GM23338 (cell line): ENCODE results near the gene XRRA1. TPM values are rescaled to one million over a fixed set of nuclear protein-coding genes. Genes with fewer than 3 reads are reported as not detected.

Experiments
- ATAC-seq: fragments of 200-7000 bp; cut with Tn5 transposase; 3 replicates; pipeline ENCODE4 v1.9.1; 2020
- DNase-seq: peaks from one replicate; pipeline ENCODE4 v3.0.0-alpha.2; 2015; ENCODE audit warnings: low spot score
- H2AFZ ChIP-seq: fragments of 200-600 bp; sonication (generic); 2 replicates; pipeline ENCODE4 v1.8.0; 2016; ENCODE audit warnings: antibody characterized with exemption, mild to moderate bottlenecking, moderate library complexity
- H3F3A ChIP-seq: fragments of 200-600 bp; sonication (generic); replicated peaks from 2 replicates; pipeline ENCODE4 v1.8.0; 2017; ENCODE audit warnings: antibody characterized with exemption, mixed run types, low read depth
- H3K27ac ChIP-seq: fragments of 200-600 bp; sonication (generic); 2 replicates; pipeline ENCODE4 v1.6.1; 2016; ENCODE audit warnings: low read depth
- H3K27me3 ChIP-seq: fragments of 200-600 bp; sonication (generic); 2 replicates; pipeline ENCODE4 v1.8.0; 2016; ENCODE audit warnings: mild to moderate bottlenecking, mixed run types, moderate library complexity; ENCODE audit not compliant: insufficient read depth
- H3K36me3 ChIP-seq: fragments of 200-600 bp; sonication (generic); 2 replicates; pipeline ENCODE4 v1.8.0; 2016; ENCODE audit warnings: mild to moderate bottlenecking; ENCODE audit not compliant: insufficient read depth
- H3K4me1 ChIP-seq: fragments of 200-600 bp; sonication (generic); 2 replicates; pipeline ENCODE4 v1.8.0; 2016; ENCODE audit warnings: mild to moderate bottlenecking, moderate library complexity; ENCODE audit not compliant: insufficient read depth
- H3K4me2 ChIP-seq: fragments of 200-600 bp; sonication (generic); 2 replicates; pipeline ENCODE4 v1.7.1; 2017; ENCODE audit warnings: mixed run types
- H3K4me3 ChIP-seq: fragments of 200-600 bp; sonication (generic); 2 replicates; pipeline ENCODE4 v1.6.1; 2016; ENCODE audit warnings: mixed run types
- H3K79me2 ChIP-seq: fragments of 200-600 bp; sonication (generic); replicated peaks from 2 replicates; pipeline ENCODE4 v1.8.0; 2017; ENCODE audit warnings: mild to moderate bottlenecking; ENCODE audit not compliant: insufficient read depth
- H3K9me2 ChIP-seq: fragments of 200-600 bp; sonication (generic); 2 replicates; pipeline ENCODE4 v1.8.0; 2017; ENCODE audit not compliant: insufficient read depth
- H4K20me1 ChIP-seq: fragments of 200-600 bp; sonication (generic); replicated peaks from 2 replicates; pipeline ENCODE4 v1.8.0; 2017; ENCODE audit warnings: mild to moderate bottlenecking; ENCODE audit not compliant: insufficient read depth
- H3K27ac Mint-ChIP-seq: 2 replicates; pipeline ENCODE4 v1.8.0; 2020; ENCODE audit warnings: inconsistent platforms, mild to moderate bottlenecking, moderate library complexity, mixed read lengths
- H3K27me3 Mint-ChIP-seq: 3 replicates; pipeline ENCODE4 v1.8.0; 2022; ENCODE audit warnings: low read depth, mild to moderate bottlenecking, moderate library complexity, mixed read lengths, inconsistent platforms; ENCODE audit not compliant: insufficient read depth, poor library complexity
- H3K36me3 Mint-ChIP-seq: 3 replicates; pipeline ENCODE4 v1.8.0; 2021; ENCODE audit warnings: low read depth, mild to moderate bottlenecking, inconsistent platforms, moderate library complexity, mixed read lengths
- H3K4me1 Mint-ChIP-seq: 3 replicates; pipeline ENCODE4 v1.8.0; 2020; ENCODE audit warnings: mild to moderate bottlenecking, inconsistent platforms, mixed read lengths
- H3K4me3 Mint-ChIP-seq: 3 replicates; pipeline ENCODE4 v1.8.0; 2021; ENCODE audit warnings: moderate library complexity, mild to moderate bottlenecking, inconsistent platforms, mixed read lengths
- H3K9me3 Mint-ChIP-seq: 3 replicates; pipeline ENCODE4 v1.8.0; 2020; ENCODE audit warnings: moderate library complexity, mild to moderate bottlenecking, inconsistent platforms, mixed read lengths
- CREB1 ChIP-seq: fragments of 250-450 bp; sonication (Bioruptor Pico); IDR thresholded peaks from 2 replicates; pipeline ENCODE4 v1.5.0; 2020; ENCODE audit warnings: low read depth, mild to moderate bottlenecking, moderate library complexity
- ETS1 ChIP-seq: IDR thresholded peaks from 2 replicates; pipeline ENCODE4 v1.6.1; 2016; ENCODE audit warnings: antibody characterized with exemption
- EZH2phosphoT487 ChIP-seq: fragments of 200-600 bp; sonication (generic); IDR thresholded peaks from one replicate; pipeline ENCODE4 v1.8.1; 2018; ENCODE audit warnings: antibody characterized with exemption; ENCODE audit not compliant: unreplicated experiment
- JUNB ChIP-seq: IDR thresholded peaks from one replicate; pipeline ENCODE4 v1.6.1; 2016; ENCODE audit warnings: antibody characterized with exemption; ENCODE audit not compliant: unreplicated experiment
- NANOG ChIP-seq: IDR thresholded peaks from 2 replicates; pipeline ENCODE4 v1.6.1; 2016; ENCODE audit warnings: antibody characterized with exemption, borderline replicate concordance
- POLR2AphosphoS5 ChIP-seq: IDR thresholded peaks from 2 replicates; pipeline ENCODE4 v1.6.1; 2016; ENCODE audit warnings: antibody characterized with exemption, low read depth
- ZNF462 ChIP-seq: fragments of 250-450 bp; sonication (Bioruptor Pico); IDR thresholded peaks from 2 replicates; pipeline ENCODE4 v1.5.0; 2020; ENCODE audit warnings: mild to moderate bottlenecking, moderate library complexity
- polyA plus RNA-seq: library from polyadenylated mRNA; unstranded; fragments of >200 nt; fragmentation: Nextera tagmentation; extraction: Ambion mirVana; gene quantifications from 2 replicates; pipeline ENCODE4 v1.2.1, GENCODE V29; 2016
- total RNA-seq: library from RNA; depleted of rRNA; stranded (reverse); fragments of >200 nt; shearing (Covaris generic); gene quantifications from 2 replicates; pipeline ENCODE4 v1.2.3, GENCODE V29; 2014

XRRA1 gene
- total and polyA plus RNA-seq, 2 experiments from 2014 or later, result 4.9 to 5.4 TPM

- Mint-ChIP-seq H3K36me3 (no peaks in the 10 kb centered on the region), H3K27me3 (peaks cover 1% of the 10 kb centered on the region), H3K4me3 (no peak overlapping the region), H3K4me1 (no peaks in the 10 kb centered on the region), H3K9me3 (no peaks in the 10 kb centered on the region), H3K27ac (no peak overlapping the region)
- Histone ChIP-seq H3F3A (no peaks in the 10 kb centered on the region), H3K4me1 (no peaks in the 10 kb centered on the region), H3K27ac (no peak overlapping the region), H3K9me2 (no peaks in the 10 kb centered on the region), H4K20me1 (no peaks in the 10 kb centered on the region), H3K79me2 (no peaks in the 10 kb centered on the region), H2AFZ (no peak overlapping the region), H3K4me3 (no peak overlapping the region), H3K36me3 (no peaks in the 10 kb centered on the region), H3K4me2 (no peak overlapping the region), H3K27me3 (no peaks in the 10 kb centered on the region)
- ATAC-seq (no peak), DNase-seq (no peak)
- no peak for TF ChIP-seq NANOG
- no peak for TF ChIP-seq JUNB
- TF ChIP-seq ZNF462 (CRISPR knock-in tag), result no peak
- TF ChIP-seq POLR2AphosphoS5, result no peak
- no peak for TF ChIP-seq EZH2phosphoT487
- no peak for TF ChIP-seq ETS1
- no peak for TF ChIP-seq CREB1 (CRISPR knock-in tag)
Measured at GRCh38 chr11:74935285-74935684, 13.6 kb downstream of the XRRA1 start.
